Left colon (tissue), 2 donors: ENCODE data around the gene SP7. TPM values are rescaled to one million over a fixed set of nuclear protein-coding genes. Genes with fewer than 3 reads are reported as not detected.
"Not testable (repeated sequence)": the region's sequence is repeated elsewhere in the genome, so short reads cannot be mapped to it uniquely, and the experiment has no call there.

Source experiments
- ATAC-seq: fragments of 200-7000 bp; cut with Tn5 transposase; one replicate; pipeline ENCODE4 v1.9.1; 2020; ENCODE audit warnings: mild to moderate bottlenecking, moderate library complexity
- DNase-seq, 2 donors: peaks; one replicate each; pipeline ENCODE4 v3.0.0-alpha.2; 2020
- intact Hi-C, 2 donors: fragments of 100-400 bp; cut with DNase I in 1 of 2; cut with micrococcal nuclease in 1 of 2; formaldehyde crosslinking; loops; one replicate each; pipeline versions ENCODE4 v1.11.2 to v1.14.0; 2022; cut with DNase I, micrococcal nuclease
- long read RNA-seq: library from polyadenylated mRNA; unstranded; transcript quantifications from one replicate; pipeline ENCODE4 v2.0.0, GENCODE V29; 2021
- total RNA-seq, 2 donors: library from RNA; stranded (reverse); fragmentation: NEBNext Ultra II Directional; extraction: Animal tissue kit (Norgen Biotek cat#: 25700); gene quantifications; one replicate each; pipeline ENCODE4 v1.2.1, GENCODE V29; 2021
- donor health status: DM: no; HTN: no; CAD: no.
- donor health status: DM: yes; HTN: yes; CAD: no.

SP7 gene
- not detected for total RNA-seq
- long read RNA-seq, result 0 reads

GRCh38 chr12:53336181-53336681 is at the start of gene SP7:
TSS of gene SP7 (minus strand) at chr12:53336354. CDS start at chr12:53335646, 708 bp downstream.
- DNase-seq, result no peak
- ATAC-seq, result no peak
- intact Hi-C loops, result no loop called here

DNA sequence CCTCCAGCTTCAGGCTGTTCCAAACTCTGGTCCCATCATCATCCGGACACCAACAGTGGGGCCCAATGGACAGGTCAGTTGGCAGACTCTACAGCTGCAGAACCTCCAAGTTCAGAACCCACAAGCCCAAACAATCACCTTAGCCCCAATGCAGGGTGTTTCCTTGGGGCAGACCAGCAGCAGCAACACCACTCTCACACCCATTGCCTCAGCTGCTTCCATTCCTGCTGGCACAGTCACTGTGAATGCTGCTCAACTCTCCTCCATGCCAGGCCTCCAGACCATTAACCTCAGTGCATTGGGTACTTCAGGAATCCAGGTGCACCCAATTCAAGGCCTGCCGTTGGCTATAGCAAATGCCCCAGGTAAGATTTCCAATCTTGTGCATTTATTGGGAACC is 47.1 kb upstream of the SP7 start:
- ATAC-seq, result no peak
- intact Hi-C loops, result no loop called here
- no peak for DNase-seq

DNA sequence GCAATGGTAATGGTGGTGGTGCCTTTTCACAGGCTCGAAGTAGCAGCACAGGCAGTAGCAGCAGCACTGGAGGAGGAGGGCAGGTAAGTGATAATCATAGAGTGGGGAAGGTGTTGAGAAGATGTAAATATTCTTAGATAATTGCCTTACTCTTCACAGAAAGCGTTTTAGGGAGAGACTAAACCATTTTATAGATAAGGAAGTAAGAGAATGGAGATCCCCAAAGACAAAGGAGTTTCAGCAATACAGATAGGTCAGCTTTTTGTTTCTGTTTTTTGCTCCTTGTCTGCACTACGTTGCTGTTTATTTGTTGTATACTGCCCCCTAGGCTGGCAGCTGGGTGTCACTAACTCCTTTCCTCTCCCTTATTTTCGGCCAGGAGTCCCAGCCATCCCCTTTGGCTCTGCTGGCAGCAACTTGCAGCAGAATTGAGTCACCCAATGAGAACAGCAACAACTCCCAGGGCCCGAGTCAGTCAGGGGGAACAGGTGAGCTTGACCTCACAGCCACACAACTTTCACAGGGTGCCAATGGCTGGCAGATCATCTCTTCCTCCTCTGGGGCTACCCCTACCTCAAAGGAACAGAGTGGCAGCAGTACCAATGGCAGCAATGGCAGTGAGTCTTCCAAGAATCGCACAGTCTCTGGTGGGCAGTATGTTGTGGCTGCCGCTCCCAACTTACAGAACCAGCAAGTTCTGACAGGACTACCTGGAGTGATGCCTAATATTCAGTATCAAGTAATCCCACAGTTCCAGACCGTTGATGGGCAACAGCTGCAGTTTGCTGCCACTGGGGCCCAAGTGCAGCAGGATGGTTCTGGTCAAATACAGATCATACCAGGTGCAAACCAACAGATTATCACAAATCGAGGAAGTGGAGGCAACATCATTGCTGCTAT is 45.8 kb upstream of the SP7 start:
- peak; percentile 60 to 65 for DNase-seq
- intact Hi-C loops, result no loop called here
- no peak for ATAC-seq

- DNase-seq, result peak in 1 of 2 donors; percentile 37
- intact Hi-C loops, result no loop called here
- no peak for ATAC-seq
Observed at GRCh38 chr12:53380794-53381730, 44.9 kb upstream of the SP7 start.

DNA sequence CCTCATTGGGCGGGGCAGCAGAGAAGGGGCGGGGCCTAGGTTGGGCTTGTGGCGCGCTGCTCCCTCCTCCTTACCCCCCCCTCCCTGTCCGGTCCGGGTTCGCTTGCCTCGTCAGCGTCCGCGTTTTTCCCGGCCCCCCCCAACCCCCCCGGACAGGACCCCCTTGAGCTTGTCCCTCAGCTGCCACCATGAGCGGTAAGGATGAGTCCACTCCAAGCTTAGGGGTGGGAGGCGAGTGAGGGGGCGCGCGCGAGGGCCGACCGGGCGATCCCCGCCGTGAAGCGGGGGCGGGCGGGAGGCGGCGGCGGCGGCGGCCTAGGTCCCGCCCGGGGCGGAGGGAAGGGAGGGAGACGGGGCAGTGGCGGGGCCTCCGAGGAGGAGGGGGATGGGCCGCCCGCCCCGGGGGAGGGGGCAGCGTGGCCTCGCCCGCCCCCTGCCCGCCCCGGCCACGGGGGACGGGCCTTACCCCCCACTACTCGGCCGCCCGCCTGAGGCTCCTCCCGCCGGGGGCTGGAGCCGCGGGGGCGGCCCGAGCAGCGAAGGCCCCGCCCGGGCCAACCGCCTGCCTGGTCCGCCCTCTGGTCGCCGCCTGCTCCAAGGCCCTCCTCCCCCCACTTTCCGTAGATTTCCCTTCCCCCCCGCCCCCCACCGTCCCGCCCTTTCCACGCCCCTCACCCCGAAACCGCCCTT is 44.1 kb upstream of the SP7 start, which contains the start of gene SP1:
Gene SP1 (plus strand): TSS at position 73 of the 690 bp plus-strand sequence. CDS start 116 bp downstream, at position 189.
- ATAC-seq (peak; percentile 68), DNase-seq (peak; percentile 93 to 96)
- intact Hi-C loops, result no loop called here

GRCh38 chr12:53379389-53380103 is 43.4 kb upstream of the SP7 start:
- peak; percentile 73 for ATAC-seq
- DNase-seq, result peak; percentile 96 to 100
- intact Hi-C loops, result no loop called here

DNA sequence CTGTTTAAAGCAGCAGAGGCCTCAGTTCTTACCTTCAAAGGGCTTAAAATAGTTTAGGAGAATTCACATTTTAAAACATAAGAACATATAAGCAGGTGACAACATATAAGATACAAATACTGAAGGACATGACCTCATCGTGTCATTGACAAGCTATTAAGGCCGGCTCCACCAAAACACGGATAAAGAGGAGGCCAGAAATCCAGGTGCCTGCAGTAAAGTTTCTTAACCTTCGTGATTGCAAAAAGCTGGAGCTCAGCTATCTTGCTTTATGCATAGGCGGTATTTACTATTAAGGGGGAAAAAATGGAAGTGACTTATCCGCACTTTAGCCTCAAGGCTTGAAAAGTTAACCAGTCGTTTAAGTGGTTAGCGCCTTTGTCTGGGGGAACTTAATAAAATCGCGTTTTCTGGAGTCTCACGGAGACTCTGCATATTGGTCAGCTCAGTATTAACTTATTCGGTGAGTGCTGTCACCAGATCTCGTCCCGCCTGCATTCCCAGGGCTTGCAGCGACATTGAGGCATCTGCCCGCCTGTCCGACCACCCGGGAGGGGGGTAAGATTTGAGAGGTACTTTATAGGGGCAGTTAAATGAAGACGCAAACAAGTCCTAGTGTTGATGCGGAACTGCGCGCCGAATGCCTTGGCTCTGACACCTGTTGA is 42.7 kb upstream of the SP7 start:
- DNase-seq, result no peak
- no peak for ATAC-seq
- intact Hi-C loops, result no loop called here

DNA sequence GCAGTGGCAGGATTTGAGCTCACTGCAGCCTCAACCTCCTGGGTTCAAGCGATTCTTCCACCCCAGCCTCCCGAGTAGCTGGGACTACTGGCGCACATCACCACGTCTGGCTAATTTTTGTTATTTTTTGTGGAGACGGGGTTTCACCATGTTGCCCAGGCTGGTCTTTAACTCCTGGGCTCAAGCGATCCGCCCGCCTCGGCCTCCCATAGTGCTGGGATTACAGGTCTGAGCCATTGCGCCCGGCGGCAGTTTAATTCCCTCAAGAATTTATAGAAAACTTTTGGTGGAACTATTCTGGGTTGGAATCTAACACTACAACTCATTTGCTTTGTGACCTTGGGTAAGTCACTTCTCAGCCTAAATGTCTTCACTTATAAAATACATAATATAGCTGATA is 42.1 kb upstream of the SP7 start:
- intact Hi-C loops, result no loop called here
- ATAC-seq (no peak), DNase-seq (no peak)

GRCh38 chr12:53376747-53377146 is 40.6 kb upstream of the SP7 start:
- intact Hi-C loops, result no loop called here
- DNase-seq (no peak), ATAC-seq (no peak)

DNA sequence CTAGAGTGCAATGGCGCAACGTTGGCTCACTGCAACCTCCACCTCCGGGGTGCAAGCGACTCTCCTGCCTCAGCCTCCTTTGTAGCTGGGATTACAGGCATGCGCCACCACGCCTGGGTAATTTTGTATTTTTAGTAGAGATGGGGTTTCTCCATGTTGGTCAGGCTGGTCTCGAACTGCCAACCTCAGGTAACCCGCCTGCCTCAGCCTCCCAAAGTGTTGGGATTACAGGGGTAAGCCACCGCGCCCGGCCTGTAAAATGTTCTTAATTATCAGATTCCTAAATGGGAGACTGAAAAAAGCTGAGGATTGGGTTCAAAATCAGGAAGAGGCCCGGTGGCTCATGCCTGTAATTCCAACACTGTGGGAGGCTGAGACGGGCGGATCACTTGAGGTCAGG is 38.1 kb upstream of the SP7 start:
- intact Hi-C loops, ATAC-seq: not testable (repeated sequence)

GRCh38 chr12:53373554-53374133 is 37.5 kb upstream of the SP7 start:
- intact Hi-C loops, DNase-seq, ATAC-seq: not testable (repeated sequence)

More for the DNA sequence above, 38.1 kb upstream of the SP7 start:
- not testable (repeated sequence) for DNase-seq

DNA sequence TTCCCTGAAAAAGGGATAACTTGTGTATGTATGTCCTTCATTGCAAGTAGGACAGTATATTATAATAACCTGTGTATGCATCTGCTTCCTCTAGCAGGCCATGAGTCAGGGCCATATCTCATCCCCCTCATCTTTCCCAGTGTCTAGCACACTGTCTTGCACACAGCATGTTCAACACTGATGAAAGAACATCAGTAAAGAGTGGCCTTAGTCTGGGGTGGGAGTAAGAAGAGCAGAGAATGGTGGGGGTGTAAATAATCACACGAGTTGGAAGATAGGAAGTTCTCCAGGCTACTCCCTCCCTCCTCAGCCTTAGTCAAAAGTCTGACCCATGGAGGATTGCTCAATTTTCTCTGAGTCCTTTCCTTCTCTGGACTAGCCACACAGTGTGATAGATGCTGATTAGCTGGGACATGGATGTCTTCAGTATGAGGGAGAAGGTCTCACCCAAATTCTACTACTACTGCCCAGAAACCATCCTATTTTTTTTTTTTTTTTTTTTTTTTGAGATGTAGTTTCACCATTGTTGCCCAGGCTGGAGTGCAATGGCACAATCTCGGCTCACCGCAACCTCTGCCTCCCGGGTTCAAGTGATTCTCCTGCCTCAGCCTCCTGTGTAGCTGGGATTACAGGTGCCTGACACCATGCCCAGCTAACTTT is 29.2 kb upstream of the SP7 start:
- intact Hi-C loops, result no loop called here
- ATAC-seq, result peak; percentile 16

GRCh38 chr12:53361638-53362037 is 25.5 kb upstream of the SP7 start:
- intact Hi-C loops, ATAC-seq: not testable (repeated sequence)

More for the DNA sequence above, 29.2 kb upstream of the SP7 start:
- no peak for DNase-seq

DNA sequence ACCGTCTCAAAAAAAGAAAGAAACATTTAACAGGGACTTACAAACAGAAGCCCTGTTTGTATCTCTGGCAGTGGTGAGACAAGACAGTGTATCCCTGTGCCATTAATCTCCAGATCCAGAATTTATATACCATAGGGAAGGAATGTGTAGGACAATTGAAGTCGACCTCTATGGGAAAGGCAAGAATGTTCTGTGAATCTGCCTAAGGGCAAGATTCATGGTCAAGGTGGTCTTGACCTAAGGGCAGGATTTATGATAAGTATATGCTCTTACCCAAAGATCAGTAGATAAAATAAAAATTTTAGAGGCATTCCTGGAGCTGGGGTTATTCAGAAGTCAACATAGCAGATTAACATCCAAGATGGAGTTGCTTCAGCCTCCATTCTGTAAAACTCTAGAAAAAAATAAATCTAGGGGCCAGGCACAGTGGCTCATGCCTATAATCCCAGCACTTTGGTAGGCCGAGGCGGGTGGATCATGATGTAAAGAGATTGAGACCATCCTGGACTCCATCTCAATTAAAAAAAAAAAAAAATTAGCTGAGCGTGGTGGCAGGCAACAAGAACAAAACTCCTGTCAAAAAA is 22.8 kb upstream of the SP7 start:
- ATAC-seq (no peak), DNase-seq (no peak)
- intact Hi-C loops, result no loop called here

More at GRCh38 chr12:53361638-53362037, 25.5 kb upstream of the SP7 start:
- not testable (repeated sequence) for DNase-seq

DNA sequence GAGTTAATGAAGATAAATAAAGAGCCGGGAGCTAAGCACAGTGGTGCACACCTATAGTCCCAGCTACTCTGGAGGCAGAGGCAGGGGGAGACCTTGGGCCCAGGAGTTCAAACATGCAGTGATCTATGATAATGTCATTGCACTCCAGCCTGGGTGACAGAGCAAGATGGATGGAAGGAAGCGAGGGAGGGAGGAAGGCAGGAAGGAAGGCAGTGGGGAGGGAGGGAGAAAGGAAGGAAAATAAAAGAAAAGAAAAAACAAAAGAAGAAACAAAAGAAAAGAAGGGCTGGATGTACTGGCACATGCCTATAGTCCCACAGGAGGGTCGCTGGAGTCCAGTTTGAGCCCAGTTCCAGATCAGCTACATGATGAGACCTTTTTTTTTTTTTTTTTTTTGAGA is 19.0 kb upstream of the SP7 start:
- intact Hi-C loops, result no loop called here
- DNase-seq (no peak), ATAC-seq (no peak)

- ATAC-seq, result peak; percentile 40
Observed at GRCh38 chr12:53353257-53353655, 17.1 kb upstream of the SP7 start.

More at GRCh38 chr12:53353257-53353655, 17.1 kb upstream of the SP7 start:
- intact Hi-C loops, result loop anchor here (2.0 to 5.0 kb wide), 2 partner anchors 68 to 69 kb away; partner anchors contain the start of gene AMHR2 (in 1 of the 2)
- no peak for DNase-seq
